Measurements from ENCODE around the gene PRCP. TPM values are rescaled to one million over a fixed set of nuclear protein-coding genes. Genes with fewer than 3 reads are reported as not detected.
"Not testable (repeated sequence)": the region's sequence is repeated elsewhere in the genome, so short reads cannot be mapped to it uniquely, and the experiment has no call there.

Gene PRCP
- 10 to 100 TPM; 29.6 to 35.6 (median 30.8) TPM for total RNA-seq
- long read RNA-seq, donor 1, full-length matches to known transcripts = 27 of 29 reads
- long read RNA-seq, donor 1, partial matches to known transcripts = 0 of 29 reads
- long read RNA-seq, donor 1, other reads (novel, unspliced or antisense) = 2 of 29 reads
- long read RNA-seq, donor 2, full-length matches to known transcripts = 12 of 13 reads
- long read RNA-seq, donor 2, partial matches to known transcripts = 0 of 13 reads
- long read RNA-seq, donor 2, other reads (novel, unspliced or antisense) = 1 of 13 reads

DNA sequence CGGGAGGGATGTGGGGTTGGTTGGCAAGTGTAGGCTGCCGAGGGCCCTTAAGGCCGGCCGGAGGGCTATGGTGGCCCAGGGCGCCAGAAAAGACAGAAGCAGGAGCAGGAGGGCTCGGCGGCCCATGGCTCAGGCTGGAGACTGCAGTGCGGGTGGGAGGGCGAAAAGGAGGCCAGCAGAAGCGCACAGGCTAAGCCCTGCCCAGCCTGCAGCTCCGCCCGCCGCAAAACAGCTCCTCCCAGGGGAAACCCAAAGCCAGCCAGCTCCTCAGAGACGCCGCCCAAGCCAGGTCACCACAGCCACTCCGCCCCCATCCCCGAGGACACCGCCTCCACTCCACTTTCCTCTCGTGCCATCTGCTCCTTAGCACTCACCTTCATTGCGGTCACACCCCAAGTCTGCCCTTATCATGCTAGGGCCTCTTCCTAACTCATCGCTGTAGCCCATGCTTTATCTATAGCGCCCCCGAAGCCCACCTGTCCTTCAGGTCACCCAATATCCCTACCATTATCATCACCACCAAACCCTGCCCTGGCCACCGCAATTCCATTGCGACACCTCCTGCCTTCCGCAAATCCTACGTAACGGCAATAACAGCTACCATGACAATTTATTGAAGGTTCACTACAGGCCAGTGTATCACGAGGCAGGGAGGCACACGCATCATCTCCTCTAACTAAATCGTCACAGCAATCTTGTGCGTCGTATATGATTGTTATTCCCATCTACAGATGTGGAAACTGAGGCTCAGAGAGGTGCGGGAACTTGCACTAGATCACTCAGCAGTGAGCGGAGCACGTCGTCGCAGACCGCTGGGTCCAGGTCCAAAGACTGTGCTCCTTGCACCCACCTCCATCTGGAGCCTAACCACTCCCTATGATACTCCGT lies at the start of gene PRCP:
TSS of gene PRCP (minus strand) at position 154 of the 888 bp plus-strand sequence. CDS start at position 126, 28 bp downstream.
- TF ChIP-seq, protein P1, sequence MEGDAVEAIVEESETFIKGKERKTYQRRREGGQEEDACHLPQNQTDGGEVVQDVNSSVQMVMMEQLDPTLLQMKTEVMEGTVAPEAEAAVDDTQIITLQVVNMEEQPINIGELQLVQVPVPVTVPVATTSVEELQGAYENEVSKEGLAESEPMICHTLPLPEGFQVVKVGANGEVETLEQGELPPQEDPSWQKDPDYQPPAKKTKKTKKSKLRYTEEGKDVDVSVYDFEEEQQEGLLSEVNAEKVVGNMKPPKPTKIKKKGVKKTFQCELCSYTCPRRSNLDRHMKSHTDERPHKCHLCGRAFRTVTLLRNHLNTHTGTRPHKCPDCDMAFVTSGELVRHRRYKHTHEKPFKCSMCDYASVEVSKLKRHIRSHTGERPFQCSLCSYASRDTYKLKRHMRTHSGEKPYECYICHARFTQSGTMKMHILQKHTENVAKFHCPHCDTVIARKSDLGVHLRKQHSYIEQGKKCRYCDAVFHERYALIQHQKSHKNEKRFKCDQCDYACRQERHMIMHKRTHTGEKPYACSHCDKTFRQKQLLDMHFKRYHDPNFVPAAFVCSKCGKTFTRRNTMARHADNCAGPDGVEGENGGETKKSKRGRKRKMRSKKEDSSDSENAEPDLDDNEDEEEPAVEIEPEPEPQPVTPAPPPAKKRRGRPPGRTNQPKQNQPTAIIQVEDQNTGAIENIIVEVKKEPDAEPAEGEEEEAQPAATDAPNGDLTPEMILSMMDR (IDR thresholded peaks at IDR 0.05) = no peak
- DNase-seq (peak; percentile 97 to 98 (median 98)), ATAC-seq (peak; percentile 92)
- intact Hi-C loops (cut with DNase I, micrococcal nuclease) = loop anchor here (10.0 kb wide), 3 partner anchors 174 to 344 kb away; partner anchors contain the start of gene RAB30 (in 1 of the 2)
- Histone ChIP-seq H3K4me3 (peak within 1 kb of the TSS; percentile 27), H3K4me1 (ENCODE audit: low read depth) (peaks cover 5% of the 10 kb centered on the region), H3K9me3 (no peaks in the 10 kb centered on the region), H3K36me3 (ENCODE audit: low read depth) (no peaks in the 10 kb centered on the region)

DNA sequence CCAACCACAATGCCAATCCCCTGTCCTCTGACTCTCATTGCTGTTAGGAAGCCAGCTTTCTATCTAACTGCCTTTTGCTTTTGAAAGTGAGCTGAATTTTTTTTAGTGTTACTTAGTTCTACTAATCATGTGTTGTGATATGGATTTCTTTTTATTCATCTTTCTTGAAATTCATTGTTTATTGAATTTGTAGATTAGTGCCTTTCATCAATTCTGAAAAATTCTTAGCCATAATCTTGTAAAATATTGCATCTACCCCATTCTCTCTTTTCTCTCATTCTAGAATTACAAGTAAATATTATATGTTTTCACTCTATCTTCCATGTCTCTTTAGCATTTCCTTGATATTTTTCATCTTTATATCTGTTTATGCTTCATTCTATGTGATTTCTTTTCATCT lies 49.1 kb upstream of the PRCP start:
- Histone ChIP-seq H3K4me1 (ENCODE audit: low read depth) (no peaks in the 10 kb centered on the region), H3K4me3 (no peak overlapping the region), H3K9me3 (no peaks in the 10 kb centered on the region), H3K36me3 (ENCODE audit: low read depth) (no peaks in the 10 kb centered on the region)
- ATAC-seq (no peak), DNase-seq (no peak)
- intact Hi-C loops (cut with DNase I, micrococcal nuclease) = no loop called here
- TF ChIP-seq, protein P1 (IDR thresholded peaks at IDR 0.05) = no peak

DNA sequence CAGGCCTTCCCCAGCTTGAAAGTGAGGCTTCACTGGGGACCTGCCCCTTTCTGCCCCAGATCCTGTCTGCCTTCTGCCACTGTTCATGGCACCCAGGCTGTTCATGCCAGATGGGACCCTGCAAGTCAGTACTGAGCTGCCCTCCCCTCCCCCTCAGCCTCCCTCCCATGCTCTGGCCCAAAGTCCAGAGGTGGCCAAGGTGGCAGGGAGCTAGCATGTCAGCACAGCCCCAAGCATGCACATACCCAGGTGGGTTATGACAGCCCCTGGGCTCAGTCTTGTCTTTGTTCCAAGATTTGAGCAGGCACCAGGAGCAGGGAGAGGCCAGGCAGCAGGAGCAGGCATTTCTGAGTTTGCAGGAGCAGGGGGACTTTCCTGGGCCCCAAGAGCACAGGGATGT lies 45.5 kb upstream of the PRCP start:
- no peak overlapping the region for H3K4me3 ChIP-seq
- DNase-seq (no peak), ATAC-seq (no peak)
- H3K9me3 ChIP-seq = no peaks in the 10 kb centered on the region
- no peaks in the 10 kb centered on the region for H3K36me3 ChIP-seq (ENCODE audit: low read depth)
- TF ChIP-seq, protein P1 (IDR thresholded peaks at IDR 0.05) = no peak
- H3K4me1 ChIP-seq (ENCODE audit: low read depth) = no peaks in the 10 kb centered on the region
- intact Hi-C loops (cut with DNase I, micrococcal nuclease) = no loop called here

DNA sequence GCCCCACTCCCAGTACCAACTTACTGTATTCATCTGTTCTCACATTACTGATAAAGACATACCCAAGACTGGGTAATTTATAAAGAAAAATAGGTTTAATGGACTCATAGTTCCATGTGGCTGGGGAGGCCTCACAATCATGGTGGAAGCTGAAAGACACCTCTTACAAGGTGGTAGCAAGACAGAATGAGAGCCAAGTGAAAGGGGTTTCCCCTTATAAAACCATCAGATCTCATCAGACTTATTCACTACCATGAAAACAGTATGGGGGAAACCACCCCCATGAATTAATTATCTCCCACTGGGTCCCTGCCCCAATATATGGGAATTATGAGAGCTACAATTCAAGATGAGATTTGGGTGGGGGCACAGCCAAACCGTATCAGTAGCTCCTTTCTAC lies 44.8 kb upstream of the PRCP start:
- H3K4me1 ChIP-seq (ENCODE audit: low read depth); H3K36me3 ChIP-seq (ENCODE audit: low read depth); ATAC-seq; H3K9me3 ChIP-seq; H3K4me3 ChIP-seq; DNase-seq; intact Hi-C loops (cut with DNase I, micrococcal nuclease): not testable (repeated sequence)

DNA sequence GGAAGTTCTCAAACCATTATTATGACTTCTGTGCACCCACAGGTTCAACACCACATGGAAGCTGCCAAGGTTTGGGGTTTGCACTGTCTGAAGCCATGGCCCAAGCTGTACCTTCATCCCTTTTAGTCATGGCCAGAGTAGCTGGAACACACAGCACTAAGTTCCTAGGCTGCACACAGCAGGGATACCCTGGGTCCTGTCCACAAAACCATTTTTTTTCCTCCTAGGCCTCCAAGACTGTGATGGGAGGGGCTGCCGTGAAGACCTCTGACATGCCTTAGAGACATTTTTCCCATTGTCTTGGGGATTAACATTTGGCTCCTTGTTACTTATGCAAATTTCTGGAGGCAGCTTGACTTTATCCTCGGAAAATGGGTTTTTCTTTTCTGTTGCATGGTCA lies 44.0 kb upstream of the PRCP start:
- no peak for DNase-seq
- ATAC-seq = no peak
- TF ChIP-seq, protein P1 (IDR thresholded peaks at IDR 0.05) = no peak
- no peak overlapping the region for H3K4me3 ChIP-seq
- no peaks in the 10 kb centered on the region for H3K4me1 ChIP-seq (ENCODE audit: low read depth)
- no peaks in the 10 kb centered on the region for H3K9me3 ChIP-seq
- no peaks in the 10 kb centered on the region for H3K36me3 ChIP-seq (ENCODE audit: low read depth)
- intact Hi-C loops (cut with DNase I, micrococcal nuclease) = no loop called here

DNA sequence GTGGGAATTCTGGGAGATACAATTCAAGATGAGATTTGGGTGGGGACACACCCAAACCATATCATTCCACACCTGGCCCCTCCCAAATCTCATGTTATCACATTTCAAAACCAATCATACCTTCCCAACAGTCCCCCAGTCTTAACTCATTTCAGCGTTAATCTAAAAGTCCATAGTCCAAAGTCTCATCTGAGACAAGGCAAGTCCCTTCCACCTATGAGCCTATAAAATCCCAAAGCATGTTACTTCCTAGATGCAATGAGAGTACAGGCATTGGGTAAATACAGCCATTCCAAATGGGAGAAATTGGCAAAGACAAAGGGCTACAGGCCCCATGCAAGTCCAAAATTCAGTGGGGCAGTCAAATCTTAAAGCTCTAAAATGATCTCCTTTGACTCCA lies 43.2 kb upstream of the PRCP start:
- intact Hi-C loops (cut with DNase I, micrococcal nuclease); H3K4me1 ChIP-seq (ENCODE audit: low read depth); H3K36me3 ChIP-seq (ENCODE audit: low read depth); H3K4me3 ChIP-seq; H3K9me3 ChIP-seq; DNase-seq: not testable (repeated sequence)
- peak; percentile 72 for ATAC-seq
